Measurements from ENCODE around the gene ASRGL1. TPM values are rescaled to one million over a fixed set of nuclear protein-coding genes. Genes with fewer than 3 reads are reported as not detected.
A peak's percentile ranks its signal among the peaks of the same experiment; 100 is the strongest.
"Not testable (repeated sequence)": the region's sequence is repeated elsewhere in the genome, so short reads cannot be mapped to it uniquely, and the experiment has no call there.

The ASRGL1 gene
- total and polyA plus RNA-seq, 2 experiments from 2014 or later = 6.9 to 21.5 TPM

- Histone ChIP-seq H3K4me3 (no peak overlapping the region), H3K4me1 (ENCODE audit: low read depth) (no peaks in the 10 kb centered on the region), H3K36me3 (no peaks in the 10 kb centered on the region), H3K27ac (no peak overlapping the region), H3K27me3 (peaks cover 68% of the 10 kb centered on the region), H3K9me3 (ENCODE audit: low read depth) (no peaks in the 10 kb centered on the region)
- no peak for DNase-seq (ENCODE audit: low read depth in 1 of 2, low spot score in 1 of 2)
- TF ChIP-seq, protein P1, sequence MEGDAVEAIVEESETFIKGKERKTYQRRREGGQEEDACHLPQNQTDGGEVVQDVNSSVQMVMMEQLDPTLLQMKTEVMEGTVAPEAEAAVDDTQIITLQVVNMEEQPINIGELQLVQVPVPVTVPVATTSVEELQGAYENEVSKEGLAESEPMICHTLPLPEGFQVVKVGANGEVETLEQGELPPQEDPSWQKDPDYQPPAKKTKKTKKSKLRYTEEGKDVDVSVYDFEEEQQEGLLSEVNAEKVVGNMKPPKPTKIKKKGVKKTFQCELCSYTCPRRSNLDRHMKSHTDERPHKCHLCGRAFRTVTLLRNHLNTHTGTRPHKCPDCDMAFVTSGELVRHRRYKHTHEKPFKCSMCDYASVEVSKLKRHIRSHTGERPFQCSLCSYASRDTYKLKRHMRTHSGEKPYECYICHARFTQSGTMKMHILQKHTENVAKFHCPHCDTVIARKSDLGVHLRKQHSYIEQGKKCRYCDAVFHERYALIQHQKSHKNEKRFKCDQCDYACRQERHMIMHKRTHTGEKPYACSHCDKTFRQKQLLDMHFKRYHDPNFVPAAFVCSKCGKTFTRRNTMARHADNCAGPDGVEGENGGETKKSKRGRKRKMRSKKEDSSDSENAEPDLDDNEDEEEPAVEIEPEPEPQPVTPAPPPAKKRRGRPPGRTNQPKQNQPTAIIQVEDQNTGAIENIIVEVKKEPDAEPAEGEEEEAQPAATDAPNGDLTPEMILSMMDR (IDR thresholded peaks at IDR 0.05; ENCODE audit: low read depth, low read length) = no peak
Observed at GRCh38 chr11:62333768-62334167, 3.5 kb upstream of the ASRGL1 start.

DNA sequence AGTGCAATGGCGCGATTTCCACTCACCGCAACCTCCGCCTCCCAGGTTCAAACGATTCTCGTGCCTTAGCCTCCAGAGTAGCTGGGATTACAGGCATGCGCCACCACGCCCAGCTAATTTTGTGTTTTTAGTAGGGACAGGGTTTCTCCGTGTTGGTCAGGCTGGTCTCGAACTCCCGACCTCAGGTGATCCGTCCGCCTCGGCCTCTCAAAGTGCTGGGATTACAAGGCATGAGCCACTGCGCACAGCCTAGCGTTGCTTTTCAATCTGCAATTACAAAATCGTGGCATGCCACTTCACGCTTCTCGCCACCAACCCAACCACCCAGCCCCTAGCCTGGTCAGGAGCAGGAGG, 322 bp upstream of the ASRGL1 start:
- not testable (repeated sequence) for H3K27ac ChIP-seq; H3K4me1 ChIP-seq (ENCODE audit: low read depth); H3K9me3 ChIP-seq (ENCODE audit: low read depth); DNase-seq (ENCODE audit: low read depth in 1 of 2, low spot score in 1 of 2); H3K36me3 ChIP-seq
- peaks cover 58% of the 10 kb centered on the region for H3K27me3 ChIP-seq
- H3K4me3 ChIP-seq = peak overlapping the region; percentile 45

GRCh38 chr11:62338218-62338617, 970 bp downstream of the ASRGL1 start:
- H3K4me3 ChIP-seq = peak overlapping the region; percentile 45
- H3K27me3 ChIP-seq = peaks cover 45% of the 10 kb centered on the region
- no peaks in the 10 kb centered on the region for H3K36me3 ChIP-seq
- H3K27ac ChIP-seq = no peak overlapping the region
- H3K4me1 ChIP-seq (ENCODE audit: low read depth) = no peaks in the 10 kb centered on the region
- DNase-seq (ENCODE audit: low read depth in 1 of 2, low spot score in 1 of 2) = no peak
- H3K9me3 ChIP-seq (ENCODE audit: low read depth) = no peaks in the 10 kb centered on the region
- TF ChIP-seq, protein P1 (IDR thresholded peaks at IDR 0.05; ENCODE audit: low read depth, low read length) = no peak

- no peaks in the 10 kb centered on the region for H3K36me3 ChIP-seq
- DNase-seq (ENCODE audit: low read depth in 1 of 2, low spot score in 1 of 2) = peak; percentile 56 to 64
- TF ChIP-seq, protein P1 (IDR thresholded peaks at IDR 0.05; ENCODE audit: low read depth, low read length) = peak; percentile 75
Observed at GRCh38 chr11:62340269-62340901, 3.1 kb downstream of the ASRGL1 start.

GRCh38 chr11:62341588-62341987, 4.3 kb downstream of the ASRGL1 start:
- Histone ChIP-seq H3K27ac (no peak overlapping the region), H3K27me3 (peaks cover 11% of the 10 kb centered on the region), H3K4me3 (no peak overlapping the region)

More at GRCh38 chr11:62340269-62340901, 3.1 kb downstream of the ASRGL1 start:
- no peaks in the 10 kb centered on the region for H3K9me3 ChIP-seq (ENCODE audit: low read depth)
- H3K4me1 ChIP-seq (ENCODE audit: low read depth) = no peaks in the 10 kb centered on the region
- peaks cover 23% of the 10 kb centered on the region for H3K27me3 ChIP-seq
- H3K27ac ChIP-seq = no peak overlapping the region
- no peak overlapping the region for H3K4me3 ChIP-seq

GRCh38 chr11:62343646-62344190, 6.5 kb downstream of the ASRGL1 start:
- not testable (repeated sequence) for H3K4me3 ChIP-seq; H3K9me3 ChIP-seq (ENCODE audit: low read depth); H3K4me1 ChIP-seq (ENCODE audit: low read depth); H3K36me3 ChIP-seq; H3K27ac ChIP-seq; H3K27me3 ChIP-seq; DNase-seq (ENCODE audit: low read depth in 1 of 2, low spot score in 1 of 2)

More at GRCh38 chr11:62341588-62341987, 4.3 kb downstream of the ASRGL1 start:
- no peaks in the 10 kb centered on the region for H3K9me3 ChIP-seq (ENCODE audit: low read depth)
- H3K4me1 ChIP-seq (ENCODE audit: low read depth) = no peaks in the 10 kb centered on the region
- TF ChIP-seq, protein P1 (IDR thresholded peaks at IDR 0.05; ENCODE audit: low read depth, low read length) = no peak
- no peaks in the 10 kb centered on the region for H3K36me3 ChIP-seq
- DNase-seq (ENCODE audit: low read depth in 1 of 2, low spot score in 1 of 2) = no peak

All from cardiac muscle cell (in vitro differentiated cells and primary cell).